Measurements from ENCODE around the gene NBAS.

DNA sequence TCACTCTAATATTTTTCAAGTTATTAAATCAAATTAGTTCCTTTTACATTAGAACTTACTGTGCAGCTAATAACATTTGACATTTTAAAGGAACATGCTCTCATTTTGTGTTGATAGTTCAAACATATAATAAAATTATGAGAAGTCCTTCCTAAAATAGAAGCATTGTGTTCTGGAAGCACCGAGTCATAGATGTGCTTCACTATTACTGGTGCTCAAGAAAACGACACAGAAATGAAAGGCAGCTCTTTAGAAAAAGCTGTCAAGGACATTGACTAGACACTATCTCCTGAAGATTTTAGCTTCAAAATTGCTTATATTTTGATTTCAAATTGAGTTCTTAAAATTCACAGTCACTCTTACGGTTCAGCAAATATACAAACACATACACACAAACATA, 338.3 kb downstream of the NBAS start:
- TF ChIP-seq, protein P1, sequence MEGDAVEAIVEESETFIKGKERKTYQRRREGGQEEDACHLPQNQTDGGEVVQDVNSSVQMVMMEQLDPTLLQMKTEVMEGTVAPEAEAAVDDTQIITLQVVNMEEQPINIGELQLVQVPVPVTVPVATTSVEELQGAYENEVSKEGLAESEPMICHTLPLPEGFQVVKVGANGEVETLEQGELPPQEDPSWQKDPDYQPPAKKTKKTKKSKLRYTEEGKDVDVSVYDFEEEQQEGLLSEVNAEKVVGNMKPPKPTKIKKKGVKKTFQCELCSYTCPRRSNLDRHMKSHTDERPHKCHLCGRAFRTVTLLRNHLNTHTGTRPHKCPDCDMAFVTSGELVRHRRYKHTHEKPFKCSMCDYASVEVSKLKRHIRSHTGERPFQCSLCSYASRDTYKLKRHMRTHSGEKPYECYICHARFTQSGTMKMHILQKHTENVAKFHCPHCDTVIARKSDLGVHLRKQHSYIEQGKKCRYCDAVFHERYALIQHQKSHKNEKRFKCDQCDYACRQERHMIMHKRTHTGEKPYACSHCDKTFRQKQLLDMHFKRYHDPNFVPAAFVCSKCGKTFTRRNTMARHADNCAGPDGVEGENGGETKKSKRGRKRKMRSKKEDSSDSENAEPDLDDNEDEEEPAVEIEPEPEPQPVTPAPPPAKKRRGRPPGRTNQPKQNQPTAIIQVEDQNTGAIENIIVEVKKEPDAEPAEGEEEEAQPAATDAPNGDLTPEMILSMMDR (IDR thresholded peaks at IDR 0.05; ENCODE audit: low read depth, low read length): no peak
- no peak for TF ChIP-seq EZH2phosphoT487 (IDR thresholded peaks at IDR 0.05; ENCODE audit: low read depth)
